HG03432 (cell line): ENCODE data around the gene FDX2.

Source experiments
- ATAC-seq: cut with Tn5 transposase; IDR thresholded peaks from one replicate; pipeline ENCODE4 v1.9.1; 2021; ENCODE audit warnings: mild to moderate bottlenecking, moderate library complexity; ENCODE audit not compliant: unreplicated experiment

Gene FDX2

GRCh38 chr19:10332965-10333757 lies 17.3 kb upstream of the FDX2 start, which contains the start of gene RAVER1:
RAVER1 (minus strand) TSS chr19:10333529; CDS start chr19:10333507, 22 bp downstream.
- peak; percentile 80 for ATAC-seq

GRCh38 chr19:10332158-10332964 lies 16.5 kb upstream of the FDX2 start:
- no peak for ATAC-seq

GRCh38 chr19:10329555-10329954 lies 13.7 kb upstream of the FDX2 start:
- ATAC-seq, result no peak

- ATAC-seq, result no peak
Observed at GRCh38 chr19:10328558-10329429, 13.0 kb upstream of the FDX2 start.

GRCh38 chr19:10327793-10328192 lies 12.0 kb upstream of the FDX2 start:
- no peak for ATAC-seq

GRCh38 chr19:10325732-10326131 lies 9.9 kb upstream of the FDX2 start:
- ATAC-seq, result no peak

GRCh38 chr19:10321874-10322835 lies 6.3 kb upstream of the FDX2 start:
- ATAC-seq, result no peak

GRCh38 chr19:10321417-10321797 lies 5.6 kb upstream of the FDX2 start:
- ATAC-seq, result no peak

GRCh38 chr19:10320602-10321416 lies 5.0 kb upstream of the FDX2 start:
- ATAC-seq, result no peak

- no peak for ATAC-seq
Observed at GRCh38 chr19:10318807-10319682, 3.2 kb upstream of the FDX2 start.

GRCh38 chr19:10317857-10318462 lies 2.1 kb upstream of the FDX2 start:
- ATAC-seq, result no peak

GRCh38 chr19:10317045-10317856 lies 1.4 kb upstream of the FDX2 start:
- no peak for ATAC-seq

GRCh38 chr19:10316229-10317044 lies 622 bp upstream of the FDX2 start:
- no peak for ATAC-seq

GRCh38 chr19:10309423-10309822 lies 6.4 kb downstream of the FDX2 start, which contains the start of gene ZGLP1:
ZGLP1 (minus strand) TSS chr19:10309815.
- no peak for ATAC-seq

GRCh38 chr19:10306327-10306726 lies 9.5 kb downstream of the FDX2 start:
- no peak for ATAC-seq
